Right atrium auricular region (tissue), 2 donors: ENCODE measurements around the gene TPD52L2. TPM values are rescaled to one million over a fixed set of nuclear protein-coding genes. Genes with fewer than 3 reads are reported as not detected.
A peak's percentile ranks its signal among the peaks of the same experiment; 100 is the strongest.

Experiments
- DNase-seq: peaks from one replicate; pipeline ENCODE4 v3.0.0-alpha.2; 2019; ENCODE audit warnings: low spot score
- H3K27ac ChIP-seq, 2 donors: fragments of 200-600 bp; sonication (generic); 1 replicate in 1 of 2; 2 replicates in 1 of 2; pipeline ENCODE4 v1.5.1; 2016 to 2019
- H3K27me3 ChIP-seq, 2 donors: fragments of 200-600 bp; sonication (generic); one replicate each; pipeline versions ENCODE4 v1.5.1 to v1.6.0; 2017 to 2019
- H3K36me3 ChIP-seq: fragments of 200-600 bp; sonication (generic); one replicate; pipeline ENCODE4 v1.5.1; 2016
- H3K4me1 ChIP-seq, 2 donors: fragments of 200-600 bp; sonication (generic); one replicate each; pipeline versions ENCODE4 v1.5.1 to v1.6.0; 2017 to 2019
- H3K4me3 ChIP-seq, 2 donors: fragments of 200-600 bp; sonication (generic); 1 replicate in 1 of 2; 2 replicates in 1 of 2; pipeline ENCODE4 v1.5.1; 2017 to 2019; ENCODE audit warnings: mild to moderate bottlenecking in 1 of 2, moderate library complexity in 1 of 2
- H3K9me3 ChIP-seq, 2 donors: fragments of 200-600 bp; sonication (generic); one replicate each; pipeline ENCODE4 v1.5.1; 2019
- total RNA-seq, 2 donors: library from RNA; depleted of rRNA; stranded (reverse); fragments of >200 nt; gene quantifications; one replicate each; pipeline ENCODE4 v1.1.0, GENCODE V29; 2016
- TF ChIP-seq, protein P1 (sequence below), 2 donors: fragments of 200-600 bp; sonication (generic); IDR thresholded peaks; one replicate each; pipeline ENCODE4 v1.5.1; 2019; ENCODE audit warnings: antibody characterized with exemption in 2 of 2

The TPD52L2 gene
- total RNA-seq, 2 donors from 2014 or later = 80.6 to 84.0 TPM

DNA sequence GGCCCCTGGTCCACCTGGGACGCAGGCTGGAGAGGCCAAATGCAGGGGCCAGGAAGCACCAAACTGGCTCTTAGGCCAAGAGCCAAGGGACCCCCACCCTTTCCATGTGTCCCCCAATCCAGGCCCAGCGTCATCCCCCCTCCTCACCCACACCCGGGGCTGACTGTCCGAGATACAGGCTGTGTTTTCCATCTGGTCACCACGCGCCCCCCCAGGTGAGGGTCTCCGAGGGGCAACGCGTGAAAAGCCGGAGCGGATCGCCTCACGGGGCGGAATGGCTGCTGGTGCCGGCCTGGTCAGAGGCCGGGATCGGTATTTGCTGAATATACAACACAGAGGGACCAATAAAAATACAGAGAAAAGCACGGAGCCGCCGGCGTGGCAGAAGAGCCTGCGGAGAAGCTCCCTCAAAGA, 9.0 kb upstream of the TPD52L2 start:
- no peak overlapping the region for H3K4me3 ChIP-seq
- H3K27ac ChIP-seq = peak overlapping the region in 1 of 2 donors; percentile 74
- DNase-seq = no peak
- no peaks in the 10 kb centered on the region for H3K36me3 ChIP-seq
- H3K27me3 ChIP-seq = no peaks in the 10 kb centered on the region
- no peaks in the 10 kb centered on the region for H3K9me3 ChIP-seq
- peaks cover 0 to 55% of the 10 kb centered on the region in 2 donors for H3K4me1 ChIP-seq
- TF ChIP-seq, protein P1, sequence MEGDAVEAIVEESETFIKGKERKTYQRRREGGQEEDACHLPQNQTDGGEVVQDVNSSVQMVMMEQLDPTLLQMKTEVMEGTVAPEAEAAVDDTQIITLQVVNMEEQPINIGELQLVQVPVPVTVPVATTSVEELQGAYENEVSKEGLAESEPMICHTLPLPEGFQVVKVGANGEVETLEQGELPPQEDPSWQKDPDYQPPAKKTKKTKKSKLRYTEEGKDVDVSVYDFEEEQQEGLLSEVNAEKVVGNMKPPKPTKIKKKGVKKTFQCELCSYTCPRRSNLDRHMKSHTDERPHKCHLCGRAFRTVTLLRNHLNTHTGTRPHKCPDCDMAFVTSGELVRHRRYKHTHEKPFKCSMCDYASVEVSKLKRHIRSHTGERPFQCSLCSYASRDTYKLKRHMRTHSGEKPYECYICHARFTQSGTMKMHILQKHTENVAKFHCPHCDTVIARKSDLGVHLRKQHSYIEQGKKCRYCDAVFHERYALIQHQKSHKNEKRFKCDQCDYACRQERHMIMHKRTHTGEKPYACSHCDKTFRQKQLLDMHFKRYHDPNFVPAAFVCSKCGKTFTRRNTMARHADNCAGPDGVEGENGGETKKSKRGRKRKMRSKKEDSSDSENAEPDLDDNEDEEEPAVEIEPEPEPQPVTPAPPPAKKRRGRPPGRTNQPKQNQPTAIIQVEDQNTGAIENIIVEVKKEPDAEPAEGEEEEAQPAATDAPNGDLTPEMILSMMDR (IDR thresholded peaks at IDR 0.05) = no peak

DNA sequence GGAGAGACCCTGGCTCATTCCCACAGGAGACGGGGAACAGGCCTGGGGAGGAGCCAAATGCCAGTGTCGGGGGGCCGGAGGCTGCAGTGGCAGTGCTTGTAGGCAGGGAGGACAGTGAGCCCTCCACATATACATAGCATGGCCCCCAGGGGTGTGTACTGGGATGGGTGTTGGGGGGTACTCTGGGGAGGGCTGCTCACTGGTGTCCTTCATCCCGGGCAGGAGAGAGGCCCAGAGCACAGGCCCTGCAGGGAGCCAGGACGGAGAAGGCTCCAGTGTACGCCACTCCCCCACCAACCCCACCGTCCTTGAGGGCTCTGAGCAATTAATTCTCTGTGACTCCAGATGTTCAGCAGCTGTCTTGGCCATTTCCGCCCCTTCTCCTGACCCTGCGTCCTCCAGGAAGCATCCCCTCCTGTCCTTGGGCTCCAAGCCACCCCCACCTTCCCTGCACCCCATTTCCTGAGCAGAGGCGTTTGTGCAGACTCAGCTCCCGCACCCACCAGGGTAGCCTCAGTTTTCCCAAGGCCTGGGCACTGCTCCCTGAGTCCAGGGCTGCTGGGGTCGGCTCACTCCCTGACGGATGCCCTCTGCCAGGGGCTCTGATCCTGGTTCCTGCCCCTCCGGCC, 7.2 kb upstream of the TPD52L2 start:
- TF ChIP-seq, protein P1 (IDR thresholded peaks at IDR 0.05) = no peak
- DNase-seq = no peak
- peaks cover 0 to 55% of the 10 kb centered on the region in 2 donors for H3K4me1 ChIP-seq
- H3K9me3 ChIP-seq = no peaks in the 10 kb centered on the region
- H3K27me3 ChIP-seq = no peaks in the 10 kb centered on the region
- no peak overlapping the region for H3K4me3 ChIP-seq
- peak overlapping the region in 1 of 2 donors; percentile 48 for H3K27ac ChIP-seq
- H3K36me3 ChIP-seq = peaks cover 8% of the 10 kb centered on the region

GRCh38 chr20:63858393-63859165, 6.5 kb upstream of the TPD52L2 start:
- H3K36me3 ChIP-seq = peaks cover 8% of the 10 kb centered on the region
- H3K4me3 ChIP-seq = no peak overlapping the region
- DNase-seq = no peak
- peak overlapping the region; percentile 48 to 52 for H3K27ac ChIP-seq
- TF ChIP-seq, protein P1 (IDR thresholded peaks at IDR 0.05) = peak; percentile 15 to 56
- H3K27me3 ChIP-seq = no peaks in the 10 kb centered on the region
- H3K4me1 ChIP-seq = peaks cover 0 to 59% of the 10 kb centered on the region in 2 donors
- no peaks in the 10 kb centered on the region for H3K9me3 ChIP-seq

- no peaks in the 10 kb centered on the region for H3K27me3 ChIP-seq
- H3K36me3 ChIP-seq = peaks cover 8% of the 10 kb centered on the region
- H3K4me1 ChIP-seq = peaks cover 0 to 56% of the 10 kb centered on the region in 2 donors
- DNase-seq = no peak
- no peak overlapping the region for H3K4me3 ChIP-seq
- TF ChIP-seq, protein P1 (IDR thresholded peaks at IDR 0.05) = no peak
- peak overlapping the region; percentile 18 to 48 for H3K27ac ChIP-seq
- no peaks in the 10 kb centered on the region for H3K9me3 ChIP-seq
These were observed 5.8 kb upstream of the TPD52L2 start for GRCh38 chr20:63859166-63859699.

GRCh38 chr20:63860325-63861051, 4.6 kb upstream of the TPD52L2 start:
- no peak overlapping the region for H3K27ac ChIP-seq
- DNase-seq = no peak

More at GRCh38 chr20:63860325-63861051, 4.6 kb upstream of the TPD52L2 start:
- TF ChIP-seq, protein P1 (IDR thresholded peaks at IDR 0.05) = no peak
- Histone ChIP-seq H3K4me3 (no peak overlapping the region), H3K9me3 (no peaks in the 10 kb centered on the region), H3K27me3 (no peaks in the 10 kb centered on the region), H3K36me3 (peaks cover 8% of the 10 kb centered on the region), H3K4me1 (peaks cover 0 to 49% of the 10 kb centered on the region in 2 donors)
